ENCODE measurements around the gene NR5A1. TPM values are rescaled to one million over a fixed set of nuclear protein-coding genes. Genes with fewer than 3 reads are reported as not detected.
A peak's percentile ranks its signal among the peaks of the same experiment; 100 is the strongest.

NR5A1 gene
- total RNA-seq, 1 donor from 2014 or later: not detected

DNA sequence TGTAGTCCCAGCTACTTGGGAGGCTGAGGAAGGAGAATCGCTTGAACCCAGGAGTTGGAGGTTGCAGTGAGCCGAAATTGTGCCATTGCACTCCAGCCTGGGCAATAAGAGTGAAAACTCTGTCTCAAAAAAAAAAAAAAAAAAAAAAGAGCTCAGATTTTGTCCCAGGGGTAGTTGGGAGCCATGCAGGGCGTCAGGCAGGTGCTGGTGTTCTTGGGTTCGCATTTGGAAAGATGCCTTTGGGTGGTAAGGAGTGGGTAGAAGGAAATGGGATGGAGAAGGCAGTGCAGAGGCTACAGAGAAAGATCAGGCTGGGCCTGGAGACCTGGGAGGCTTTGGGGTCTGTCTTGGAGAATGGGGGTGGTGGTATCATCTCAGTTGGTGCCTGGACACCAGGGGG lies 33.0 kb downstream of the NR5A1 start:
- no peak for DNase-seq

DNA sequence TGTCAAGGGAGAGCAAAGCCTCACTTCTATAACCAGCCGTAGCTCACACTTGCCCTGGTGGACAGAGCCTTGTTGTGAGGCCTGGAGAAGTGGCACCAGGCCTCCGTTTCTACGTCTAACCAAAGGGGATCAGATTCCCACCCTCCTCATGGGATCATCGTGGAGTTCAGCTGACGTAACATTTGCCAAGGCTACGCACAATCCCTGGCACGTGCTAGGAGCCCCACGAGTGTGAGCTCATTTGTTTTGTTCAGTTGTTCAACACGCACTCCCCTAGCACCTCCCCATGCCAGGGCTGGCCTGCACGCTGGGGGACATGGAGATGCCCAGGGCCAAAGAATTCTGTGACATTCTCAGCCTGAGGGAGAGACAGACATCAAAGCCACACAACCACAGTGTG lies 33.9 kb downstream of the NR5A1 start:
- intact Hi-C loops (cut with DNase I): no loop called here
- DNase-seq: no peak
- ATAC-seq (ENCODE audit: poor library complexity): no peak

More for the DNA sequence above, 33.0 kb downstream of the NR5A1 start:
- no peak for ATAC-seq (ENCODE audit: poor library complexity)
- intact Hi-C loops (cut with DNase I): no loop called here

DNA sequence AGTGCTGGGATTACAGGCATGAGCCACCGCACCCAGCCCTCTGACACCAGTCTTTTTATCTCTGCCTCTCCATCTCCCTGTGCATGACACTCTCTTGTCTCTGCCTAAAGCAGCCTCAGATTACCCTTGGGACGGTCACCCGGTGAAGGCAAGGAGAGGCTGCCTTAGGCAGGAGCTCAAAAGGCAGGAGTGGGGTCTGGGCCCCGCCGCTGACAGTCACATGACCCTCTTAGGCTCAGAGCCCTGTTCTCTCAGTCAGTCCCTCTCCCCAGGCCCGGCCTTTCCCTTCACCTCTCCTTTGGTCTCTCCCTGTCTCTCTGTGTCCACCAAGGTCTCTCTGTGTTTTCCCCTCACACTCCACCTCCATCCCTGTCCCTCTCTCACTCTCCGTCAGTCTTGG lies 34.4 kb downstream of the NR5A1 start:
- intact Hi-C loops (cut with DNase I): no loop called here
- ATAC-seq (ENCODE audit: poor library complexity) (no peak), DNase-seq (no peak)

DNA sequence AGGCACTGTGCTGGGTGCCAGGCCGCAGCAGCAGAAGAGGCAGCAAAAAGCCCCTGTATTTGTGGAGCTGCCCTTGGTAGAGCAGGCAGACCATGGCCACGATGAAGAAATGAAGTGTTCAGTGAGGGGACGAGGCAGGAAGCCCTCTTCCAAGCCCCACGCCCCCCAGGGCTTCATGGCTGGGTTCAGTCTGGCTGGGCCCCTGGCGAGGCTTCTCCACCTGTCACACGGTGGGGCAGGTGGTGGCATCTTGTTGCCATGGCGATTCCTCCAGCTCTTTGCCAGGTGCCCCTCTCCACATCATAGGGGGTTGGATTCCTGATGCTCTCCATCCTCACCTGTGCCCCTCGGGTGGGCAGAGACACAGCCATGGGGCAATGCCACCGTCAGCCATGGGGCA lies 35.4 kb downstream of the NR5A1 start:
- DNase-seq: no peak
- intact Hi-C loops (cut with DNase I): no loop called here
- no peak for ATAC-seq (ENCODE audit: poor library complexity)

DNA sequence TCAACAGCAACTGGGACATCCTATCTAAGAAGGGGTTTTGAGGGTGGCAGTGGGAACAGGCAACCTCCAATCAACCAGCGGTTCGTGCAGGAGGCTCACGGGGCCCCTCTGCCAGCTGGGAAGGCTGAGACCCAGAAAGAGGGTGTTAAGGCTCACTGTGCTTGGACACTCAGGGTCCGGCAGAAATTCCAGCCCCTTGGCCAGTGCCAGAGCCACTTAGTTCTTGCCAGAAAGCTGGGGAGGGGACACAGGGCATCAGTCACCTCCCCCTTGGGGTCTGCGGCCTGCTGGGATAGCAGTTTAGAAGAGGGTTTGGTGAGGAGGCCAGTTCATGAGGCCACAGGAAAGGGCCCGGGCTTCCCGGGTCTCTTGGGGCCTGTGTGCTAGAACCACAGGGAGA lies 36.5 kb downstream of the NR5A1 start:
- intact Hi-C loops (cut with DNase I): no loop called here
- no peak for ATAC-seq (ENCODE audit: poor library complexity)
- no peak for DNase-seq

DNA sequence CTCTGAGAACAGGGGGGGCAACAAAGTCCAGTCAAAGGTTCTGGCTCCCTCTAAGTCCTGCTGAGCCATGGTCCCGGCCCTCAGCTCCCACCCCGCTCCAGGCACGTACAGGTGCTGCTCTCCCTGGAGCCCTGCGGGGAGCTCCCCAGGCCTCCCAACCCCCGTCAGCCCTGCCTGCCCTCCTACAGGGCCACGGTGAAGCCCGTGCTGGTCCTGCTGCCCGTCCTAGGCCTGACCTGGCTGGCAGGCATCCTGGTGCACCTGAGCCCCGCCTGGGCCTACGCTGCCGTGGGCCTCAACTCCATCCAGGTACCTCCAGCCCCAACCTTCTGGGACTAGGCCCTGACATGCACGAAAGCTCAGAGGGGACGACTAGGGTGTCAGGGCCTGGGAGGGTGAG lies 36.9 kb downstream of the NR5A1 start:
- DNase-seq (no peak), ATAC-seq (ENCODE audit: poor library complexity) (no peak)

DNA sequence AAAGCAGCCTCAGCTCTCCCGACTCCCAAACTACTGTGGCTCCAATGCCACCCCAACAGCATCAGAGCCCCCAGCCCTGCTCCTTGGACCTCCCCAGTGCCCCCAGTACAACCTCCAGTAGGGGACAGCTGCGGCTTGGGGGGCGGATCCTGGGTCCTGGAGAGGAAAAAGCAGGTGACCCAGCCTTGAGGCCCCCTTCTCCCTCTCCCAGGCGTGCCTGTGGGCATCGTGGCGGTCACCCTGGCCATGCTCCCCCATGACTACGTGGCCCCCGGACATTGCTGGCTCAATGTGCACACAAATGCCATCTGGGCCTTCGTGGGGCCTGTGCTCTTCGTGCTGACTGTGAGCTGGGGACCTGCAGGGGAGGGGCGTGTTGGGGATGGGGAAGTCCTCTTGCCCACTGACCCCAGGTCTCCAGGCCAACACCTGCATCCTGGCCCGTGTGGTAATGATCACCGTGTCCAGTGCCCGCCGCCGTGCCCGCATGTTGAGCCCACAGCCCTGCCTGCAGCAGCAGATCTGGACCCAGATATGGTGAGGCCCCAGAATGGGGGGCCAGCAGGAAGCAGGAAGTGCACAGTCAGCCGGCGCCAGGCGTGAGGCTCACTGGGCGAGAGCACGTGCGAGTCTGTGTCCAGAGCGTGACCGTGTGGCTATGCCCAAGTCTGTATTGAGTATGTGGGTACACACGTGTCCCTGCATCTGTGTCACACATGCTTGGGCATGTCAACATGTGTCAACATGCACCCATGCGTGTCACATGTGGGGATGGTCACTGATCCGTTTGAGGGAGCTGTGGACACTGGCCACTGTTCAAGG lies 38.0 kb downstream of the NR5A1 start:
- DNase-seq: no peak
- intact Hi-C loops (cut with DNase I): no loop called here
- ATAC-seq (ENCODE audit: poor library complexity): no peak

More for the DNA sequence above, 36.9 kb downstream of the NR5A1 start:
- intact Hi-C loops (cut with DNase I): no loop called here

DNA sequence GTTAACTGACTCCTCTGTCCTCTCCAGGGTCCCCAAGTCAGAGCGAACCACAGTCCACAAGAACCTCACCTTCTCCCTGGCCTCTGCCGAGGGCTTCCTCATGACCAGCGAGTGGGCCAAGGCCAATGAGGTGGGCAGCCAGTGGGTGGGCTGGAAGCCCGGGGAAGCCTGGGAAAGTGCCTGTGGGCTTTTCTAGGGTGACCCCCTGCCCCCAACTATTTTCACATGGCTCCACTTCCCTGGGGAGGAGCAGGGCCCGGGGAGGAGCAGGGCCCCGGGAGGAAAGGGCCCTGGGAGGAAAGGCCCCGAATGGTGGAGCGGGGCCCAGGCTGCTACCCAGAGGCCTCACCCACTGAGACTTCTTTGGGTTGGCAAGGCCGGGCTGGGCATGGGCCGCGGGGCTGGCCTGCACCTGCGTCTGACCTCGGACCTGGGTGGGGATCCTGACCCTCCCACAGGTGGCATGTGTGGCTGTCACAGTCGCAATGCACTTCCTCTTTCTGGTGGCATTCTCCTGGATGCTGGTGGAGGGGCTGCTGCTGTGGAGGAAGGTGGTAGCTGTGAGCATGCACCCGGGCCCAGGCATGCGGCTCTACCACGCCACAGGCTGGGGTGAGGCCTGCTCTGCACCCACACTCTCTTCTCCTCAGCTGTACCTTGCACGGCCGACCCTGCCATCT lies 39.0 kb downstream of the NR5A1 start:
- DNase-seq (peak; percentile 24), ATAC-seq (ENCODE audit: poor library complexity) (no peak)
- intact Hi-C loops (cut with DNase I): no loop called here

DNA sequence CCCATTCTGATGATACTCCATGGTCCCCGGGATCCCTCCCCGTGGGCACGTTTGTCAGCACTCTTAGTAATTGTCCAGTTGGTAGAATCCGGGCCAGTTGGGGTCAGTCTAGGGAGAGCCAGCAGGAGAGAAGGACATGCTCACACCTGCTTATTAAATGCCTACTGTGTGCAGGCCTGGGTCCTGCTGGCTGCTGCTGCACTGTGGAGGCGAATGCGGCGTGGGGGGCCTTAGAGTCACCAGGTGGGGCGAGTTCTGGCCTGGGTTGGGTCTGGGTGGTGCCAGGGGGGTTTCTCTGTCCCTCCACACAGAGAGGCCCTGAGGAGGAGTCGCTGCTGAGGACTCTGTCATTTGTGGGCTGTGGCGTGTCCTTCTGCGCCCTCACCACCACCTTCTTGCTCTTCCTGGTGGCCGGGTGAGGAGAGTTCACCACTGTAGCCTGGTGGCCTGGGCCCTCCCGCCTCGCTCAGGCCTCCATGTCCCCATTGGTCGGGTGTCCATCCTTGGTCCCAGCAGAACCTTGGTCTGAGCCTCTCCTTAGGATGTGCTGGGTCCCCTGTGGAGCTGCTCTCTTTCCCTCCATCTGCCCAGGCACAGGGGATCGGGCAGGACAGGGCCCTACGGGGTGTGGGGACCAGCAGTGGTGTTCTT lies 39.7 kb downstream of the NR5A1 start:
- ATAC-seq (ENCODE audit: poor library complexity) (no peak), DNase-seq (peak; percentile 29)
- intact Hi-C loops (cut with DNase I): no loop called here

DNA sequence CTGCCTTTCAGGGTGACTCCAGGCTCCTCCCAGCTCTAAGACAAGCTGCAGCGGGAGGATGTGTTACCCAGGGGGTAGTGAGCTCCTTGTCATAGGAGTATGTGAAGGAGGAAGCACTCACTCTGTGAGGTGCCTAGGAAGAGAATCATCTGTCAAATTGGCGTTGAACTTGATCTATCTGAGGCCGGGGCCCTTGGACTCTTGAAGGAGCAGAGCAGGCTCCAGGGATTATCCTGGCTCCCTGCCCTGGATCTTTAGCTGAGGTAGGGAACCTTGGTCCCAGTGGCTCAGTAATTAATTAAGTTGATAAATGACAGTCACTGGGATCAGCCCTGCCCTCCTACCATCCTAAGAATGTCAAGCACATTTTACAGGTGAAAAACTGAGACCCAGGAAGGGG lies 41.5 kb downstream of the NR5A1 start:
- intact Hi-C loops (cut with DNase I): no loop called here
- peak; percentile 8 for DNase-seq
- no peak for ATAC-seq (ENCODE audit: poor library complexity)

DNA sequence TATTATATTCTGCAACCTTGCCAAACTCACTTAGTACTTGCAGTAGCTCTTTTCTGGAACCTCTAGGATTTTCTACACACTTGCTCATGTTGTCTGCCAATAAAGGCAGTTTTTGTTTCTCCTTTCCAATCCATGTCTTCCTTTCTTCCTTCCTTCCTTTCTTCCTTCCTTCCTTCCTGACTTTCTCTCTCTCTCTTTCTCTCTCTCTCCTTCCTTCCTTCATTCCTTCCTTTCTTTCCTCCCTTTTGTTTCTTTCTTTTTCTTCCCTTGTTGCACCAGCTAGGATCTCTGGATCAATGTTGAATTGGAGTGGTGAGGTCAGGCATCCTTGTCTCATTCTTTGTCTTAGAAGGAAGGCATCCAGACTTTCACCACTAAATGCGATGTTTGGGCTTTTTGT lies 44.5 kb downstream of the NR5A1 start:
- ATAC-seq (ENCODE audit: poor library complexity) (no peak), DNase-seq (no peak)
- intact Hi-C loops (cut with DNase I): no loop called here

DNA sequence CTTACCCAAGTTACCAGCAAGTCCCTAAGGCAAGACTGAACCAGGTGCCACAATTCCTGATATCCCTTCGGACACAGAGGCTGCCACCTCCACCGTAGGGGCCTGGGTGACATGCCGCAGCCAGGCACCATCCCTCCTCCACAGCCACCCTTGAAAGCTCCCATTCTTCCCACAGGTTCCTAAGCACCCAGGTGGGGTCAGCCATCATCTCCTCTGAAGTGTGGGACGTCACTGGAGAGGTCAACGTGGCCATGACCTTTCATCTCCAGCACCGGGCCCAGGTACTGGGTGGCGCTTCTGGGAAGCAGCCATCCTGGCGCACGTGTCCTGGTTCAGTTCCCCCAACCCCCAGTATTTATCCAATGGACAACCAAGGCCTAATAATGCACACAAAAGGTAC lies 48.8 kb downstream of the NR5A1 start:
- DNase-seq (no peak), ATAC-seq (ENCODE audit: poor library complexity) (no peak)
- intact Hi-C loops (cut with DNase I): no loop called here

DNA sequence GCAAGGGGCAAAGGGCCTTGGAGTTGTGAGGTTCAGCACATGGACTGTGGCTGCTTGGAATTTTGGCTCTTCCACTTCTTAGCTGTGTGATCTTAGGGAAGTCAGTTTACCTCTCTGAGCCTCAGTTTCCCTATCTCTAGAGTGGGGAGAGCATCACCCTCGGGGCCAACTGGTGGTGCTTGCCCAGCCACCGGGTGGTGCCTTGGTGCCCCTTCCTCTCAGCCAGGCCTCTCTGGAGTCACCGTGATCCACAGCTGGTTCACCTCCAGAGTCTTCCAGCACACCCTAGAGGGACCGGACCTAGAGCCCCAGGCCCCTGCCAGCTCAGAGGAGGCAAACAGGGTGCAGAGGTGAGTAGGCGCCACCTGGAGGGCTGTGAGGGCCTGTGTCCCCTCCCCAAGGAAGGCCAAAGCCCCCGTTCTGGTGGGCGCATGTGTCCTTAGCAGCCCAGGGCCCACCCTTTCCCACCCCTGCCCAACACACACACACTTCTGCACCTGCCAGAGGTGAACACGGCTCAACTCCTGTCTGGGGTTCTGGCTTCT lies 49.2 kb downstream of the NR5A1 start:
- intact Hi-C loops (cut with DNase I): no loop called here
- no peak for DNase-seq
- ATAC-seq (ENCODE audit: poor library complexity): no peak

DNA sequence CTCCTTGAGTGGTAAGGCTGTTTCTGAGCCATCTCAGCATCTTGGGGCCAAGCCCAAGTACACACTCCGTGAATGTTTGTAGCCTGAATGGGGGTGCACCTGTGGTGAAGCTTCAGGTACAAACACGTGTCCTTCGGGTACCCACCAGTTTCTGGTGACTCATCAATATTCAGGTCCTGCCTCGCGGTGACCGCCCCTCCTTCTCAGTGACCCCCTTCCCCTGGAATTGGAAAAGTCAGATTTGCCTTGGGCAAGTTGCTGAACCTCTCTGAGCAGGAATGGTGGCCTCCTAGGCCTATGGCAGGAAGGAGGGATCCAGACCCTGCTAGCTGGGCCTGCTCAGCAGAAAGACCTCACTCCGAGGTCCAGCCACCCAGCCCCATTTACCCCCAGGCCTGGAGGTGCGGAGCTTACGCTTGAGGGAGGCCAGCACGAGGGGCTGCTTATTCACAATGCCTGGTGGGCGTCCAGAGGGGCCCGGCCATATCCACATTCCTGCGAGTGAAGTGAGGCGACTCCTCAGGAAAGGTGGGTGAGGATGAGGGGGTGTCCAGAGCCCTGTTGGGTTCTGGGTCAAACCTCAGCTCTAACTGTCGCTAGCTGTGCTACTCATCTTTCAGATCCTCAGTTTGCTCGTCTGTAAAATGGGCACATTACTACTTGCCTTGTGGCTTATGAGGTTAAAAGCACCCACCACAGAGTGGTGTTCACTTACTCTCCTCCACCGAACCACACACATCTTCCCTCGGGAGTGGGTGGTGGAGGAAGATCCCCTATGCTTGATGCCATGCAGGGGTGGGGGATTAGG lies 49.9 kb downstream of the NR5A1 start:
- DNase-seq: no peak
- intact Hi-C loops (cut with DNase I): no loop called here
- no peak for ATAC-seq (ENCODE audit: poor library complexity)

DNA sequence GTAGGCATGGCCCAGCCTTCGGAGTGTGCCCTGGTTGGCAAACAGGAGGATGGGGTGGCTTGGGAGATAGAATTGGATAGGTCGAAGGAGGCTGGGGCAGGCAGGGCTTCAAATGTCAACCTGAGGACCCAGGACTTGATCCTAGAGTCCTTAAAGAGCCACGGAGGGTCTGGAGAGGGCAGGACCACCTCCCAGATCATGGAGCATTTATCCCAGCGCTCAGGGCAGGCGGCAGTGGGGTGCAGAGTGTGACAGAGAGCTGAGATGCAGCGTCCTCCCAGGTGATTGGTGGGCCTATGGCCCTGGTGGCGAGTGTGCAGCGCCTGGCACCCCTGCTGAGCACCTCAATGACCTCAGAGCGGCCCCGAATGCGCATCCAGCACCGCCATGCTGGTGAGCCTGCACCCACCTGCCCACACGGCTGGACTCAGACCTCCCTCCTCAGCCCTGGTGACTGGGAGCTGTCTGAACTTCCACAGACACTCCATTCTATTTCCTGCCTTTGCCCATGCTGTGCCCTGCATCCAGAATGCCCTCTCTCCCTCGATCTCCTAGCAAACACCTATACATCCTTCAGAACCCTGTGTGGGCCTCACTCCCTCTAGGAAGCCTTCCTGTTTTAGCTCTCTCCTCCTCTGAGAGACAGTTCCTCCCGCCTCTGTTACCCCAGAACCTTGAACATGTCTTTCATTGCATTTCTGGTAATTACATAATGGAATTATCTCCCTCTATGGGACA lies 50.7 kb downstream of the NR5A1 start:
- intact Hi-C loops (cut with DNase I): no loop called here
- ATAC-seq (ENCODE audit: poor library complexity): no peak
- DNase-seq: no peak

DNA sequence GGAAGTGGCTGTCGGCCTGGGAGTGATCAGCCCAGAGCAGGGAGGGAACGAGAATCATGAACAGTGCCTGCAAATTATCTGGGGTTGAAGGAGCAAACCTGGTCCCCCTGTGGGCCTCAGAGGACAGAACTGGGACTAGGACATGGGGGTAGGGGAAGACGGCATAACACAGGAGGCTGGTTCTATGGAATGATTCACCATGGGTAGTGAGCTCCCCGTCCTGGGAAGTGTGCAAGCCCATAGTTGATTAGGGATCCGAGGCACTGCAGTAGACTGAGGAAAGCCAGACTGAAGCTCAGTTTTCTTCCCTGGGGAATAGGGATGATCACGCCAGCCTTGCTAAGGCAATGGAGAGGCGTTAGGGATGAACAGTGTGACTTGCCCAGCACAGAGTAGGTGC lies 51.4 kb downstream of the NR5A1 start:
- intact Hi-C loops (cut with DNase I): no loop called here
- ATAC-seq (ENCODE audit: poor library complexity) (no peak), DNase-seq (peak; percentile 9)

DNA sequence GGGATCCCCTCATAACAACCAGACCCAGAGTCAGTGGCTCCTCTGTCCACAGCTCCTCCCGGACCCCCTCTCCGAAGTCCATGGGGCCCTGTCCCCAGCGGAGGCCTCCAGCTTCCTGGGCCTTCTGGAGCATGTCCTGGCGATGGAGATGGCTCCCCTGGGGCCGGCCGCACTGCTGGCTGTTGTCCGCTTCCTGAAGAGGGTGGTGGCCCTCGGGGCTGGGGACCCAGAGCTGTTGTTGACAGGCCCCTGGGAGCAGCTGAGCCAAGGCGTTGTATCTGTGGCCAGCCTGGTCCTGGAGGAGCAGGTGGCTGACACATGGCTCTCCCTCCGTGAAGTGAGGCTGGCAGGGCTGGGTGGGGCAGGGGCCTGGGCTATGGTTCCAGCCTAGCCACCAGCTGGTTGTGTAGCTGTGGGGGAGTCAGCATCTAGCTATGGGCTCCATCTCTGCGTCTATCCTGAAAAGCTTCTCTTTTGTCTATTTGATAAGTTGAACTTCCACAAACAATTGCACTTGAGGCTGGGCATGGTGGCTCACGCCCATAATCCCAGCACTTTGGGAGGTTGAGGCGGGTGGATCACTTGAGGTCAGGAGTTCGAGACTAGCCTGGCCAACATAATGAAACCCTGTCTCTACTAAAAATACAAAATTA lies 52.3 kb downstream of the NR5A1 start:
- intact Hi-C loops (cut with DNase I): no loop called here
- DNase-seq (no peak), ATAC-seq (ENCODE audit: poor library complexity) (no peak)

DNA sequence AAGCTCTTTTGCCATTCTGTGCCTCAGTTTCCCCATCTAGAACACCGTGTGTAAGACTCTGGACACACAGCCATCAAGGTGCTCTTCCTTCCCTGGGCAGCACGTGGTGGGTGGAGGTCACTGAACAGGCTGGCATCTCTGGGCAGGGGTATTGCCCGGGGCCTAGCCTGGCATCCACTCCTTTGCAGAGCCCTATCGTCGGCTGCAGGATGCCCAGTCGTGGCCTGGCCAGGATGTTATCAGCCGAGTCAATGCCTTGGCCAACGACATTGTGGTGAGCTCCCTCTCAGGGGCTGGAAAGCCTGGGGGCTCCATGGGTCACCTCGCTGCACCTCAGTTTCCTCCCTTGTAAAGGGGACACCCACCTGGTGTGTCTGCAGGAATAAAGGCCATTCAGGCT lies 52.9 kb downstream of the NR5A1 start:
- DNase-seq (no peak), ATAC-seq (ENCODE audit: poor library complexity) (no peak)
- intact Hi-C loops (cut with DNase I): no loop called here

Measured in Right ventricle myocardium superior (tissue), 1 donor.